ENCODE data around the gene SRMS. TPM values are rescaled to one million over a fixed set of nuclear protein-coding genes. Genes with fewer than 3 reads are reported as not detected.
"Not testable (repeated sequence)": the region's sequence is repeated elsewhere in the genome, so short reads cannot be mapped to it uniquely, and the experiment has no call there.

SRMS gene
- total RNA-seq, 1 experiment from 2014 or later = 1.4 TPM

GRCh38 chr20:63560333-63560805, 12.8 kb upstream of the SRMS start:
- BruUV-seq (replicated peaks) = no TSS peak
- no peaks in the 10 kb centered on the region for H3K36me3 Mint-ChIP-seq (ENCODE audit: insufficient read depth, unreplicated experiment)
- intact Hi-C loops (cut with micrococcal nuclease) = no loop called here
- ChIA-PET POLR2A (interaction anchor here (0.6 kb wide), 1 partner anchor 305 kb away, joined by 3 read pairs; no protein-coding TSS in a partner anchor), CTCF (interaction anchor here (0.6 kb wide), 1 partner anchor 23 kb away, joined by 3 read pairs; no protein-coding TSS in a partner anchor)
- H3K9me3 Mint-ChIP-seq (ENCODE audit: unreplicated experiment) = no peaks in the 10 kb centered on the region
- DNase-seq (ENCODE audit: unreplicated experiment) = no peak
- no peak overlapping the region for H3K27ac Mint-ChIP-seq (ENCODE audit: low read depth, unreplicated experiment)
- no peaks in the 10 kb centered on the region for H3K27me3 Mint-ChIP-seq (ENCODE audit: insufficient read depth, unreplicated experiment)
- no peak overlapping the region for H3K4me3 Mint-ChIP-seq (ENCODE audit: unreplicated experiment)
- TF ChIP-seq CTCF (IDR thresholded peaks at IDR 0.05; ENCODE audit: unreplicated experiment) = no peak
- no peaks in the 10 kb centered on the region for H3K4me1 Mint-ChIP-seq (ENCODE audit: insufficient read depth, unreplicated experiment)

- H3K27ac Mint-ChIP-seq (ENCODE audit: low read depth, unreplicated experiment); H3K4me3 Mint-ChIP-seq (ENCODE audit: unreplicated experiment); H3K36me3 Mint-ChIP-seq (ENCODE audit: insufficient read depth, unreplicated experiment); H3K9me3 Mint-ChIP-seq (ENCODE audit: unreplicated experiment); H3K27me3 Mint-ChIP-seq (ENCODE audit: insufficient read depth, unreplicated experiment); intact Hi-C loops (cut with micrococcal nuclease); H3K4me1 Mint-ChIP-seq (ENCODE audit: insufficient read depth, unreplicated experiment); DNase-seq (ENCODE audit: unreplicated experiment); BruUV-seq (replicated peaks); POLR2A ChIA-PET: not testable (repeated sequence)
- CTCF ChIA-PET = interaction anchor here (0.6 kb wide), 1 partner anchor 22 kb away, joined by 3 read pairs; no protein-coding TSS in a partner anchor
Observed at GRCh38 chr20:63559485-63560332, 12.2 kb upstream of the SRMS start.

- Mint-ChIP-seq H3K9me3 (ENCODE audit: unreplicated experiment) (no peaks in the 10 kb centered on the region), H3K27me3 (ENCODE audit: insufficient read depth, unreplicated experiment) (no peaks in the 10 kb centered on the region), H3K4me1 (ENCODE audit: insufficient read depth, unreplicated experiment) (no peaks in the 10 kb centered on the region), H3K4me3 (ENCODE audit: unreplicated experiment) (no peak overlapping the region), H3K27ac (ENCODE audit: low read depth, unreplicated experiment) (no peak overlapping the region), H3K36me3 (ENCODE audit: insufficient read depth, unreplicated experiment) (no peaks in the 10 kb centered on the region)
- no TSS peak for BruUV-seq (replicated peaks)
- intact Hi-C loops (cut with micrococcal nuclease) = no loop called here
- no peak for TF ChIP-seq CTCF (IDR thresholded peaks at IDR 0.05; ENCODE audit: unreplicated experiment)
- ChIA-PET POLR2A (no interaction called here), CTCF (interaction anchor here (0.9 kb wide), 1 partner anchor 227 kb away, joined by 3 read pairs; no protein-coding TSS in a partner anchor)
- DNase-seq (ENCODE audit: unreplicated experiment) = no peak
Observed at GRCh38 chr20:63558804-63559484, 11.4 kb upstream of the SRMS start.

- no peaks in the 10 kb centered on the region for H3K9me3 Mint-ChIP-seq (ENCODE audit: unreplicated experiment)
- no peaks in the 10 kb centered on the region for H3K36me3 Mint-ChIP-seq (ENCODE audit: insufficient read depth, unreplicated experiment)
Observed at GRCh38 chr20:63557481-63557891, 9.9 kb upstream of the SRMS start.

More at GRCh38 chr20:63557481-63557891, 9.9 kb upstream of the SRMS start:
- no peak for TF ChIP-seq CTCF (IDR thresholded peaks at IDR 0.05; ENCODE audit: unreplicated experiment)
- intact Hi-C loops (cut with micrococcal nuclease) = no loop called here
- POLR2A ChIA-PET = no interaction called here
- no TSS peak for BruUV-seq (replicated peaks)
- CTCF ChIA-PET = interaction anchor here (0.6 to 0.8 kb wide), 2 partner anchors 20 to 21 kb away, joined by 4 to 5 read pairs; partner anchors contain the start of gene PTK6
- Mint-ChIP-seq H3K27ac (ENCODE audit: low read depth, unreplicated experiment) (no peak overlapping the region), H3K4me1 (ENCODE audit: insufficient read depth, unreplicated experiment) (no peaks in the 10 kb centered on the region), H3K4me3 (ENCODE audit: unreplicated experiment) (no peak overlapping the region), H3K27me3 (ENCODE audit: insufficient read depth, unreplicated experiment) (no peaks in the 10 kb centered on the region)
- no peak for DNase-seq (ENCODE audit: unreplicated experiment)
